MM.1S (cell line): ENCODE data around the gene PGF.

Experiments
- DNase-seq: peaks from one replicate; pipeline ENCODE4 v3.0.0-alpha.2; 2015
- H2AFZ ChIP-seq: fragments of 300-600 bp; sonication (generic); 2 replicates; pipeline ENCODE4 v1.6.0; 2016; ENCODE audit warnings: antibody characterized with exemption, low read length
- H3F3A ChIP-seq: fragments of 300-600 bp; sonication (generic); 2 replicates; pipeline ENCODE4 v1.6.1; 2016; ENCODE audit warnings: mild to moderate bottlenecking, antibody characterized with exemption, low read length, moderate library complexity, mixed read lengths; ENCODE audit not compliant: insufficient read depth
- H3K27ac ChIP-seq: fragments of 300-600 bp; sonication (generic); 2 replicates; pipeline ENCODE4 v1.5.1; 2016; ENCODE audit warnings: mild to moderate bottlenecking, low read length
- H3K27me3 ChIP-seq: fragments of 300-600 bp; sonication (generic); replicated peaks from 2 replicates; pipeline ENCODE4 v1.6.0; 2016; ENCODE audit warnings: low read length; ENCODE audit not compliant: insufficient read depth
- H3K36me3 ChIP-seq: fragments of 300-600 bp; sonication (generic); replicated peaks from 2 replicates; pipeline ENCODE4 v1.6.1; 2016; ENCODE audit warnings: mild to moderate bottlenecking, low read length, mixed read lengths; ENCODE audit not compliant: insufficient read depth
- H3K4me1 ChIP-seq: fragments of 300-600 bp; sonication (generic); 2 replicates; pipeline ENCODE4 v1.6.1; 2016; ENCODE audit warnings: low read length, mixed read lengths
- H3K4me2 ChIP-seq: fragments of 300-600 bp; sonication (generic); 2 replicates; pipeline ENCODE4 v1.6.0; 2016; ENCODE audit warnings: low read depth, low read length
- H3K4me3 ChIP-seq: fragments of 300-600 bp; sonication (generic); 2 replicates; pipeline ENCODE4 v1.5.1; 2016; ENCODE audit warnings: low read length, mixed read lengths
- H3K79me2 ChIP-seq: fragments of 300-600 bp; sonication (generic); 2 replicates; pipeline ENCODE4 v1.6.1; 2016; ENCODE audit warnings: mixed run types, low read length, mixed read lengths
- H3K9ac ChIP-seq: fragments of 300-600 bp; sonication (generic); 2 replicates; pipeline ENCODE4 v1.6.1; 2016; ENCODE audit warnings: low read length, mixed read lengths
- H3K9me2 ChIP-seq: fragments of 300-600 bp; sonication (generic); replicated peaks from 2 replicates; pipeline ENCODE4 v1.6.1; 2016; ENCODE audit warnings: mild to moderate bottlenecking, low read length, mixed read lengths; ENCODE audit not compliant: insufficient read depth
- H3K9me3 ChIP-seq: fragments of 300-600 bp; sonication (generic); replicated peaks from 2 replicates; pipeline ENCODE4 v1.6.1; 2016; ENCODE audit warnings: mild to moderate bottlenecking, low read length, mixed read lengths; ENCODE audit not compliant: insufficient read depth
- H4K20me1 ChIP-seq: fragments of 300-600 bp; sonication (generic); 2 replicates; pipeline ENCODE4 v1.6.1; 2016; ENCODE audit warnings: mild to moderate bottlenecking, low read length, moderate library complexity, mixed read lengths; ENCODE audit not compliant: insufficient read depth
- CTCF ChIP-seq: fragments of 300-600 bp; sonication (generic); IDR thresholded peaks from 2 replicates; pipeline ENCODE4 v1.5.1; 2016; ENCODE audit warnings: antibody characterized with exemption, low read length, mixed read lengths
- EZH2 ChIP-seq: fragments of 300-600 bp; sonication (generic); optimal IDR thresholded peaks from 2 replicates; pipeline ENCODE3; 2017; ENCODE audit warnings: low read depth, mild to moderate bottlenecking, antibody characterized with exemption, low read length, mixed read lengths
- EZH2phosphoT487 ChIP-seq: fragments of 300-600 bp; sonication (generic); IDR thresholded peaks from 2 replicates; pipeline ENCODE4 v1.6.1; 2018; ENCODE audit warnings: antibody characterized with exemption, low read length

Gene PGF

GRCh38 chr14:74911704-74912103, 43.7 kb downstream of the PGF start:
- Histone ChIP-seq H3K79me2 (no peaks in the 10 kb centered on the region), H3K4me1 (no peaks in the 10 kb centered on the region), H3K4me2 (no peak overlapping the region), H3K9ac (no peak overlapping the region), H3F3A (no peaks in the 10 kb centered on the region), H3K9me3 (no peaks in the 10 kb centered on the region), H3K9me2 (no peaks in the 10 kb centered on the region), H4K20me1 (no peaks in the 10 kb centered on the region), H3K27me3 (no peaks in the 10 kb centered on the region), H3K36me3 (no peaks in the 10 kb centered on the region), H3K4me3 (no peak overlapping the region), H2AFZ (no peak overlapping the region), H3K27ac (no peak overlapping the region)
- no peak for DNase-seq
- TF ChIP-seq EZH2: no peak
- no peak for TF ChIP-seq EZH2phosphoT487

GRCh38 chr14:74911221-74911620, 44.2 kb downstream of the PGF start:
- Histone ChIP-seq H2AFZ (no peak overlapping the region), H3K36me3 (no peaks in the 10 kb centered on the region), H3K4me1 (no peaks in the 10 kb centered on the region), H4K20me1 (no peaks in the 10 kb centered on the region), H3K79me2 (no peaks in the 10 kb centered on the region), H3K9ac (no peak overlapping the region), H3F3A (no peaks in the 10 kb centered on the region), H3K4me3 (no peak overlapping the region), H3K4me2 (no peak overlapping the region), H3K9me3 (no peaks in the 10 kb centered on the region), H3K27ac (no peak overlapping the region), H3K9me2 (no peaks in the 10 kb centered on the region), H3K27me3 (no peaks in the 10 kb centered on the region)
- DNase-seq: no peak
- no peak for TF ChIP-seq CTCF
- TF ChIP-seq EZH2phosphoT487: no peak
- no peak for TF ChIP-seq EZH2

- H3K9me2 ChIP-seq: no peaks in the 10 kb centered on the region
- no peaks in the 10 kb centered on the region for H3K4me1 ChIP-seq
- no peaks in the 10 kb centered on the region for H3K27me3 ChIP-seq
- no peaks in the 10 kb centered on the region for H4K20me1 ChIP-seq
- no peak overlapping the region for H3K27ac ChIP-seq
- no peak overlapping the region for H3K4me3 ChIP-seq
- no peak for TF ChIP-seq CTCF
- no peaks in the 10 kb centered on the region for H3K9me3 ChIP-seq
- no peak overlapping the region for H3K4me2 ChIP-seq
- H3K36me3 ChIP-seq: no peaks in the 10 kb centered on the region
- DNase-seq: no peak
- H3K9ac ChIP-seq: no peak overlapping the region
- H2AFZ ChIP-seq: no peak overlapping the region
- no peaks in the 10 kb centered on the region for H3K79me2 ChIP-seq
- no peaks in the 10 kb centered on the region for H3F3A ChIP-seq
These were observed 44.8 kb downstream of the PGF start for GRCh38 chr14:74910556-74910955.

- Histone ChIP-seq H2AFZ (no peak overlapping the region), H3K36me3 (no peaks in the 10 kb centered on the region), H3K4me3 (no peak overlapping the region), H3K27me3 (no peaks in the 10 kb centered on the region), H3K9ac (no peak overlapping the region), H4K20me1 (no peaks in the 10 kb centered on the region), H3K9me3 (no peaks in the 10 kb centered on the region), H3K9me2 (no peaks in the 10 kb centered on the region), H3K27ac (no peak overlapping the region), H3K4me2 (no peak overlapping the region), H3K79me2 (no peaks in the 10 kb centered on the region), H3K4me1 (no peaks in the 10 kb centered on the region), H3F3A (no peaks in the 10 kb centered on the region)
- DNase-seq: no peak
- TF ChIP-seq EZH2phosphoT487: no peak
These were observed 45.5 kb downstream of the PGF start for GRCh38 chr14:74909911-74910310.
